ENCODE data around the gene IRF9. TPM values are rescaled to one million over a fixed set of nuclear protein-coding genes. Genes with fewer than 3 reads are reported as not detected.

The IRF9 gene
- total RNA-seq, 1 experiment from 2014 or later, result 15.6 TPM

GRCh38 chr14:24172871-24173281 lies 11.8 kb downstream of the IRF9 start:
- ChIA-PET POLR2A (interaction anchor here (1.2 to 1.4 kb wide), 2 partner anchors 12 to 22 kb away, joined by 4 to 6 read pairs; partner anchors contain the start of genes IRF9 and TM9SF1), CTCF (interaction anchor here (0.9 to 3.1 kb wide), 3 partner anchors 12 to 115 kb away, joined by 3 to 16 read pairs (median 9); partner anchors contain the start of genes IRF9 and TM9SF1)
- H3K9me3 Mint-ChIP-seq, result no peaks in the 10 kb centered on the region
- H3K36me3 Mint-ChIP-seq, result peaks cover 3% of the 10 kb centered on the region; the same call in 1 of the 2 replicates
- DNase-seq (ENCODE audit: low spot score), result no peak
- H3K27ac Mint-ChIP-seq, result no peak overlapping the region
- H3K4me3 Mint-ChIP-seq, result peak overlapping the region; percentile 79
- no peaks in the 10 kb centered on the region; the same call in none of the 2 replicates for H3K27me3 Mint-ChIP-seq (ENCODE audit: low read depth)
- peaks cover 9% of the 10 kb centered on the region for H3K4me1 Mint-ChIP-seq
- ATAC-seq, result no peak
- TF ChIP-seq TEAD4 (CRISPR knock-in tag; IDR thresholded peaks at IDR 0.05) (no peak), ZNF232 (CRISPR knock-in tag; IDR thresholded peaks at IDR 0.05) (no peak), FOXJ3 (CRISPR knock-in tag; IDR thresholded peaks at IDR 0.05; ENCODE audit: borderline replicate concordance) (no peak), TCF7 (CRISPR knock-in tag; IDR thresholded peaks at IDR 0.05; ENCODE audit: low read depth) (no peak), OVOL2 (CRISPR knock-in tag; IDR thresholded peaks at IDR 0.05; ENCODE audit: borderline replicate concordance) (no peak), ZBTB21 (CRISPR knock-in tag; IDR thresholded peaks at IDR 0.05; ENCODE audit: borderline replicate concordance) (no peak), CREB1 (CRISPR knock-in tag; IDR thresholded peaks at IDR 0.05) (no peak), SOX15 (CRISPR knock-in tag; IDR thresholded peaks at IDR 0.05) (no peak), PRRX2 (CRISPR knock-in tag; IDR thresholded peaks at IDR 0.05) (no peak), ZNF416 (CRISPR knock-in tag; IDR thresholded peaks at IDR 0.05) (no peak), SMAD3 (CRISPR knock-in tag; IDR thresholded peaks at IDR 0.05; ENCODE audit: borderline replicate concordance) (no peak), NFE2L1 (CRISPR knock-in tag; IDR thresholded peaks at IDR 0.05) (no peak), CDX4 (CRISPR knock-in tag; IDR thresholded peaks at IDR 0.05; ENCODE audit: borderline replicate concordance) (no peak), NR1H2 (CRISPR knock-in tag; IDR thresholded peaks at IDR 0.05) (no peak)
- TF ChIP-seq, protein P1, sequence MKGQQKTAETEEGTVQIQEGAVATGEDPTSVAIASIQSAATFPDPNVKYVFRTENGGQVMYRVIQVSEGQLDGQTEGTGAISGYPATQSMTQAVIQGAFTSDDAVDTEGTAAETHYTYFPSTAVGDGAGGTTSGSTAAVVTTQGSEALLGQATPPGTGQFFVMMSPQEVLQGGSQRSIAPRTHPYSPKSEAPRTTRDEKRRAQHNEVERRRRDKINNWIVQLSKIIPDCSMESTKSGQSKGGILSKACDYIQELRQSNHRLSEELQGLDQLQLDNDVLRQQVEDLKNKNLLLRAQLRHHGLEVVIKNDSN (CRISPR knock-in tag; IDR thresholded peaks at IDR 0.05), result no peak
- TF ChIP-seq, protein P2, sequence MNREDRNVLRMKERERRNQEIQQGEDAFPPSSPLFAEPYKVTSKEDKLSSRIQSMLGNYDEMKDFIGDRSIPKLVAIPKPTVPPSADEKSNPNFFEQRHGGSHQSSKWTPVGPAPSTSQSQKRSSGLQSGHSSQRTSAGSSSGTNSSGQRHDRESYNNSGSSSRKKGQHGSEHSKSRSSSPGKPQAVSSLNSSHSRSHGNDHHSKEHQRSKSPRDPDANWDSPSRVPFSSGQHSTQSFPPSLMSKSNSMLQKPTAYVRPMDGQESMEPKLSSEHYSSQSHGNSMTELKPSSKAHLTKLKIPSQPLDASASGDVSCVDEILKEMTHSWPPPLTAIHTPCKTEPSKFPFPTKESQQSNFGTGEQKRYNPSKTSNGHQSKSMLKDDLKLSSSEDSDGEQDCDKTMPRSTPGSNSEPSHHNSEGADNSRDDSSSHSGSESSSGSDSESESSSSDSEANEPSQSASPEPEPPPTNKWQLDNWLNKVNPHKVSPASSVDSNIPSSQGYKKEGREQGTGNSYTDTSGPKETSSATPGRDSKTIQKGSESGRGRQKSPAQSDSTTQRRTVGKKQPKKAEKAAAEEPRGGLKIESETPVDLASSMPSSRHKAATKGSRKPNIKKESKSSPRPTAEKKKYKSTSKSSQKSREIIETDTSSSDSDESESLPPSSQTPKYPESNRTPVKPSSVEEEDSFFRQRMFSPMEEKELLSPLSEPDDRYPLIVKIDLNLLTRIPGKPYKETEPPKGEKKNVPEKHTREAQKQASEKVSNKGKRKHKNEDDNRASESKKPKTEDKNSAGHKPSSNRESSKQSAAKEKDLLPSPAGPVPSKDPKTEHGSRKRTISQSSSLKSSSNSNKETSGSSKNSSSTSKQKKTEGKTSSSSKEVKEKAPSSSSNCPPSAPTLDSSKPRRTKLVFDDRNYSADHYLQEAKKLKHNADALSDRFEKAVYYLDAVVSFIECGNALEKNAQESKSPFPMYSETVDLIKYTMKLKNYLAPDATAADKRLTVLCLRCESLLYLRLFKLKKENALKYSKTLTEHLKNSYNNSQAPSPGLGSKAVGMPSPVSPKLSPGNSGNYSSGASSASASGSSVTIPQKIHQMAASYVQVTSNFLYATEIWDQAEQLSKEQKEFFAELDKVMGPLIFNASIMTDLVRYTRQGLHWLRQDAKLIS (CRISPR knock-in tag; IDR thresholded peaks at IDR 0.05; ENCODE audit: borderline replicate concordance), result no peak
- TF ChIP-seq, protein P3, sequence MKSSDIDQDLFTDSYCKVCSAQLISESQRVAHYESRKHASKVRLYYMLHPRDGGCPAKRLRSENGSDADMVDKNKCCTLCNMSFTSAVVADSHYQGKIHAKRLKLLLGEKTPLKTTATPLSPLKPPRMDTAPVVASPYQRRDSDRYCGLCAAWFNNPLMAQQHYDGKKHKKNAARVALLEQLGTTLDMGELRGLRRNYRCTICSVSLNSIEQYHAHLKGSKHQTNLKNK (CRISPR knock-in tag; IDR thresholded peaks at IDR 0.05), result no peak

DNA sequence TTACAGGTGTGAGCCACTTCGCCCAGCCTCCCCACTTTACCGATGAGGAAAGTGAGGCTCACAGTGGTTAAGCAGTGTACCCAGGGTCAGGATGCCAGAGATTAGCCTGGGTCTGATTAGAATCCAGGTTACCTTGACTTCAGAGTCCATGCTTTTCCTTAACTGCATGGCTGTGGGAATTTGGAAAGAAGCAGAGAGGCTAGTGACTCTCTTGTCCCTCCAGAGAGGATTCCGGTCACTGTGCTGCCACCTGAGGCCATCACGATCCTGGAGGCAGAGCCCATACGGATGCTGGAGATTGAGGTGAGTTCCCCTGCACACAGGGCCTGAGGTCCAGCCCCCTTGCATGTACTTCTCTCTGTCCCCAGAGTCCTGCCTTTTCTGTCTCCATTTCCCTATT lies 15.5 kb downstream of the IRF9 start:
- Mint-ChIP-seq H3K27me3 (ENCODE audit: low read depth) (no peaks in the 10 kb centered on the region; the same call in 1 of the 2 replicates), H3K9me3 (no peaks in the 10 kb centered on the region), H3K27ac (no peak overlapping the region), H3K4me3 (no peak overlapping the region), H3K36me3 (peaks cover 19% of the 10 kb centered on the region), H3K4me1 (peaks cover 9% of the 10 kb centered on the region)
- DNase-seq (ENCODE audit: low spot score) (no peak), ATAC-seq (no peak)
- ChIA-PET CTCF (interaction anchor here (1.5 kb wide), 1 partner anchor 15 kb away, joined by 6 read pairs; the partner anchor contains the start of gene IRF9), POLR2A (no interaction called here)
- TF ChIP-seq, protein P4, sequence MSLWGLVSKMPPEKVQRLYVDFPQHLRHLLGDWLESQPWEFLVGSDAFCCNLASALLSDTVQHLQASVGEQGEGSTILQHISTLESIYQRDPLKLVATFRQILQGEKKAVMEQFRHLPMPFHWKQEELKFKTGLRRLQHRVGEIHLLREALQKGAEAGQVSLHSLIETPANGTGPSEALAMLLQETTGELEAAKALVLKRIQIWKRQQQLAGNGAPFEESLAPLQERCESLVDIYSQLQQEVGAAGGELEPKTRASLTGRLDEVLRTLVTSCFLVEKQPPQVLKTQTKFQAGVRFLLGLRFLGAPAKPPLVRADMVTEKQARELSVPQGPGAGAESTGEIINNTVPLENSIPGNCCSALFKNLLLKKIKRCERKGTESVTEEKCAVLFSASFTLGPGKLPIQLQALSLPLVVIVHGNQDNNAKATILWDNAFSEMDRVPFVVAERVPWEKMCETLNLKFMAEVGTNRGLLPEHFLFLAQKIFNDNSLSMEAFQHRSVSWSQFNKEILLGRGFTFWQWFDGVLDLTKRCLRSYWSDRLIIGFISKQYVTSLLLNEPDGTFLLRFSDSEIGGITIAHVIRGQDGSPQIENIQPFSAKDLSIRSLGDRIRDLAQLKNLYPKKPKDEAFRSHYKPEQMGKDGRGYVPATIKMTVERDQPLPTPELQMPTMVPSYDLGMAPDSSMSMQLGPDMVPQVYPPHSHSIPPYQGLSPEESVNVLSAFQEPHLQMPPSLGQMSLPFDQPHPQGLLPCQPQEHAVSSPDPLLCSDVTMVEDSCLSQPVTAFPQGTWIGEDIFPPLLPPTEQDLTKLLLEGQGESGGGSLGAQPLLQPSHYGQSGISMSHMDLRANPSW (CRISPR knock-in tag; conservative IDR thresholded peaks at IDR 0.05; ENCODE audit: low read depth), result no peak
- no peak for TF ChIP-seq TEAD4 (CRISPR knock-in tag; IDR thresholded peaks at IDR 0.05)

All from WTC11 (cell line).